ENCODE measurements around the gene ATP1B1. TPM values are rescaled to one million over a fixed set of nuclear protein-coding genes. Genes with fewer than 3 reads are reported as not detected.

The ATP1B1 gene
- total and polyA plus RNA-seq, 9 of the 15 experiments (the other 6 are each of a cell fraction or from before 2014, with no cell fraction given) = 0.76 to 3.0 (median 1.7) TPM

GRCh38 chr1:169175461-169175860, 69.0 kb downstream of the ATP1B1 start:
- no peaks in the 10 kb centered on the region for H4K20me1 ChIP-seq (replicated peaks; ENCODE audit: control insufficient read depth, insufficient read depth, low read length)
- CTCF ChIA-PET (ENCODE audit: low intra/inter-chr PET ratio) = no interaction called here
- intact Hi-C loops (cut with micrococcal nuclease) = no loop called here
- no peak for FAIRE-seq
- POLR2A ChIA-PET = interaction anchor here (1.0 kb wide), 1 partner anchor 10 kb away, joined by 3 read pairs; no protein-coding TSS in a partner anchor
- no peak overlapping the region for H3K4me3 ChIP-seq
- H2AFZ ChIP-seq (ENCODE audit: low read depth, low read length) = no peak overlapping the region
- TF ChIP-seq ZNF274 (IDR thresholded peaks at IDR 0.05; ENCODE audit: borderline replicate concordance, low read depth, low read length) = no peak
- TF ChIP-seq ARID3B (CRISPR knock-in tag; IDR thresholded peaks at IDR 0.05; ENCODE audit: borderline replicate concordance) = no peak
- TF ChIP-seq PRDM10 (IDR thresholded peaks at IDR 0.05; ENCODE audit: partially characterized antibody) = no peak
- TF ChIP-seq ZNF395 (CRISPR knock-in tag; IDR thresholded peaks at IDR 0.05) = no peak
- TF ChIP-seq ZNF551 (CRISPR knock-in tag; IDR thresholded peaks at IDR 0.05) = no peak
- no peak for TF ChIP-seq TEAD2 (tag; IDR thresholded peaks at IDR 0.05)
- no peak for TF ChIP-seq MIER1 (IDR thresholded peaks at IDR 0.05; ENCODE audit: low read depth)
- no peak for TF ChIP-seq LCOR (CRISPR knock-in tag; IDR thresholded peaks at IDR 0.05)
- TF ChIP-seq GTF2B (IDR thresholded peaks at IDR 0.05; ENCODE audit: extremely low read depth, insufficient read length) = no peak
- no peak for TF ChIP-seq CREBBP (IDR thresholded peaks at IDR 0.05; ENCODE audit: low read depth, low read length)
- TF ChIP-seq PYGO2 (tag; IDR thresholded peaks at IDR 0.05) = no peak
- no peak for TF ChIP-seq FIP1L1 (IDR thresholded peaks at IDR 0.05; ENCODE audit: low read depth, low read length, poor library complexity, severe bottlenecking)
- H3K4me2 ChIP-seq (ENCODE audit: insufficient read depth, low read length) = no peak overlapping the region
- H3K36me3 ChIP-seq (ENCODE audit: control insufficient read depth, insufficient read depth, low read length) = no peaks in the 10 kb centered on the region
- BruUV-seq (replicated peaks) = no TSS peak
- H3K9me3 ChIP-seq (replicated peaks; ENCODE audit: control insufficient read depth, insufficient read depth, low read depth, low read length) = no peaks in the 10 kb centered on the region
- whole genome bisulfite sequencing (ENCODE audit: insufficient coverage, low coverage, missing lambda C conversion rate) = 3% methylated on average over 2 of the region's 2 CpGs
- no peak overlapping the region for H3K27ac ChIP-seq (ENCODE audit: extremely low read depth, low read depth, low read length)
- ATAC-seq = no peak
- H3K27me3 ChIP-seq (ENCODE audit: control insufficient read depth in 2 of 2, insufficient read depth in 2 of 2, low read length in 2 of 2) = no peaks in the 10 kb centered on the region
- in situ Hi-C loops (cut with MboI) = no loop called here
- no peak overlapping the region for H3K9ac ChIP-seq (ENCODE audit: insufficient read depth in 1 of 2, low read depth in 2 of 2, low read length in 2 of 2)
- H3K4me1 ChIP-seq (replicated peaks in 1 of 2; ENCODE audit: control insufficient read depth in 2 of 2, insufficient read depth in 2 of 2, low read length in 2 of 2) = no peaks in the 10 kb centered on the region
- H3K9me1 ChIP-seq (ENCODE audit: control insufficient read depth, insufficient read depth, low read length) = no peaks in the 10 kb centered on the region
- H3K79me2 ChIP-seq (ENCODE audit: control insufficient read depth, insufficient read depth, low read length) = no peaks in the 10 kb centered on the region
- DNase-seq (ENCODE audit: extremely low read depth in 1 of 4, low spot score in 3 of 4) = no peak
